Neural cell (in vitro differentiated cells): Measurements from ENCODE around the gene SLC6A20. TPM values are rescaled to one million over a fixed set of nuclear protein-coding genes. Genes with fewer than 3 reads are reported as not detected.

Experiments
- H2AFZ ChIP-seq: fragments of 200-600, 300-800 bp; sonication (generic), shearing (Covaris generic); 2 replicates; pipeline ENCODE4 v1.6.0; 2014; ENCODE audit warnings: low read depth, mild to moderate bottlenecking, antibody characterized with exemption, low read length, moderate library complexity
- H3F3A ChIP-seq: fragments of 200-600 bp; shearing (Covaris generic); 2 replicates; pipeline ENCODE4 v1.6.1; 2016; ENCODE audit warnings: mild to moderate bottlenecking, moderate library complexity, mixed read lengths, antibody characterized with exemption, low read length; ENCODE audit not compliant: insufficient read depth, poor library complexity, severe bottlenecking
- H3K27ac ChIP-seq: fragments of 200-600, 300-800 bp; sonication (generic), shearing (Covaris generic); 2 replicates; pipeline ENCODE4 v1.5.1; 2014; ENCODE audit warnings: mild to moderate bottlenecking, low read length, moderate library complexity
- H3K27me3 ChIP-seq: fragments of 300-800, 200-600 bp; sonication (generic), shearing (Covaris generic); 2 replicates; pipeline ENCODE4 v1.6.0; 2014; ENCODE audit warnings: mild to moderate bottlenecking, low read depth, low read length, moderate library complexity; ENCODE audit not compliant: insufficient read depth
- H3K36me3 ChIP-seq: fragments of 300-800, 200-600 bp; sonication (generic), shearing (Covaris generic); 2 replicates; pipeline ENCODE4 v1.5.1; 2014; ENCODE audit warnings: mild to moderate bottlenecking, antibody characterized with exemption, low read length, moderate library complexity; ENCODE audit not compliant: insufficient read depth
- H3K4me2 ChIP-seq: fragments of 300-800, 200-600 bp; sonication (generic), shearing (Covaris generic); 2 replicates; pipeline ENCODE4 v1.6.0; 2014; ENCODE audit warnings: mild to moderate bottlenecking, low read length
- H3K4me3 ChIP-seq: fragments of 300-800, 200-600 bp; sonication (generic), shearing (Covaris generic); 2 replicates; pipeline ENCODE4 v1.5.1; 2014; ENCODE audit warnings: mild to moderate bottlenecking, low read length, moderate library complexity
- H3K79me2 ChIP-seq: fragments of 200-600 bp; shearing (Covaris generic); replicated peaks from 2 replicates; pipeline ENCODE4 v1.6.0; 2014; ENCODE audit warnings: mild to moderate bottlenecking, low read length, moderate library complexity; ENCODE audit not compliant: insufficient read depth
- H3K9ac ChIP-seq: fragments of 300-800, 200-600 bp; sonication (generic), shearing (Covaris generic); 2 replicates; pipeline ENCODE4 v1.6.1; 2016; ENCODE audit warnings: mild to moderate bottlenecking, low read length, mixed read lengths
- H3K9me2 ChIP-seq: fragments of 200-600 bp; shearing (Covaris generic); 2 replicates; pipeline ENCODE4 v1.6.1; 2016; ENCODE audit warnings: mild to moderate bottlenecking, low read length, mixed read lengths; ENCODE audit not compliant: insufficient read depth
- H3K9me3 ChIP-seq: fragments of 200-600, 300-800 bp; sonication (generic), shearing (Covaris generic); 2 replicates; pipeline ENCODE4 v1.6.1; 2016; ENCODE audit warnings: mild to moderate bottlenecking, mixed run types, low read length, moderate library complexity, mixed read lengths
- H4K20me1 ChIP-seq: fragments of 200-600 bp; shearing (Covaris generic); 2 replicates; pipeline ENCODE4 v1.6.1; 2016; ENCODE audit warnings: mild to moderate bottlenecking, mixed run types; ENCODE audit not compliant: insufficient read depth
- CTCF ChIP-seq: fragments of 450-650 bp; IDR thresholded peaks from 2 replicates; pipeline ENCODE4 v1.5.1; 2014; ENCODE audit warnings: antibody characterized with exemption, mild to moderate bottlenecking, moderate library complexity; ENCODE audit not compliant: poor library complexity, severe bottlenecking
- EP300 ChIP-seq: fragments of 450-650 bp; conservative IDR thresholded peaks from 2 replicates; pipeline ENCODE4 v1.6.1; 2014; ENCODE audit warnings: antibody characterized with exemption, mild to moderate bottlenecking, moderate library complexity; ENCODE audit not compliant: poor library complexity, severe bottlenecking
- EZH2 ChIP-seq: fragments of 200-600, 300-800 bp; shearing (Covaris generic), sonication (generic); IDR thresholded peaks from 2 replicates; pipeline ENCODE4 v1.6.1; 2014; ENCODE audit warnings: antibody characterized with exemption, low read length, borderline replicate concordance, mild to moderate bottlenecking; ENCODE audit not compliant: insufficient read depth, poor library complexity, severe bottlenecking
- MXI1 ChIP-seq: fragments of 450-650 bp; conservative IDR thresholded peaks from 2 replicates; pipeline ENCODE4 v1.6.1; 2014; ENCODE audit warnings: antibody characterized with exemption, mild to moderate bottlenecking; ENCODE audit not compliant: poor library complexity, severe bottlenecking
- POLR2AphosphoS5 ChIP-seq: IDR thresholded peaks from 2 replicates; pipeline ENCODE4 v1.6.1; 2012
- RAD21 ChIP-seq: fragments of 450-650 bp; conservative IDR thresholded peaks from 2 replicates; pipeline ENCODE4 v1.6.1; 2014; ENCODE audit warnings: antibody characterized with exemption, mild to moderate bottlenecking, moderate library complexity
- REST ChIP-seq: IDR thresholded peaks from 2 replicates; pipeline ENCODE4 v1.6.1; 2012; ENCODE audit warnings: borderline replicate concordance
- SMC3 ChIP-seq: fragments of 450-650 bp; conservative IDR thresholded peaks from 2 replicates; pipeline ENCODE4 v1.6.1; 2014; ENCODE audit warnings: antibody characterized with exemption, mild to moderate bottlenecking, moderate library complexity; ENCODE audit not compliant: poor library complexity
- TAF1 ChIP-seq: IDR thresholded peaks from 2 replicates; pipeline ENCODE4 v1.6.1; 2012; ENCODE audit warnings: low read depth
- polyA plus RNA-seq: library from polyadenylated mRNA; depleted of rRNA; stranded (reverse); fragments of >200 nt; gene quantifications from 2 replicates; pipeline ENCODE4 v1.2.3, GENCODE V29; 2014

The SLC6A20 gene
- polyA plus RNA-seq, 1 donor from 2014 or later = not detected

- no peak for TF ChIP-seq TAF1
- TF ChIP-seq RAD21 = no peak
- TF ChIP-seq EP300 = no peak
- no peak for TF ChIP-seq CTCF
- no peak for TF ChIP-seq SMC3
- no peak for TF ChIP-seq MXI1
- TF ChIP-seq POLR2AphosphoS5 = no peak
- no peak overlapping the region for H3K4me2 ChIP-seq
- H3K4me3 ChIP-seq = no peak overlapping the region
- no peak overlapping the region for H3K27ac ChIP-seq
- no peaks in the 10 kb centered on the region for H3F3A ChIP-seq
- H3K9ac ChIP-seq = no peak overlapping the region
- no peaks in the 10 kb centered on the region for H4K20me1 ChIP-seq
- no peaks in the 10 kb centered on the region for H3K9me3 ChIP-seq
- H3K79me2 ChIP-seq = no peaks in the 10 kb centered on the region
- peaks cover 9% of the 10 kb centered on the region for H3K36me3 ChIP-seq
- no peaks in the 10 kb centered on the region for H3K27me3 ChIP-seq
- H2AFZ ChIP-seq = no peak overlapping the region
- H3K9me2 ChIP-seq = no peaks in the 10 kb centered on the region
Measured at GRCh38 chr3:45826908-45827307, 30.6 kb upstream of the SLC6A20 start.

- Histone ChIP-seq H3K4me3 (no peak overlapping the region), H3K27ac (no peak overlapping the region), H3K9ac (no peak overlapping the region), H3K9me3 (no peaks in the 10 kb centered on the region), H3K27me3 (no peaks in the 10 kb centered on the region), H4K20me1 (no peaks in the 10 kb centered on the region), H3K9me2 (no peaks in the 10 kb centered on the region), H2AFZ (no peak overlapping the region), H3F3A (no peaks in the 10 kb centered on the region), H3K4me2 (no peak overlapping the region), H3K79me2 (no peaks in the 10 kb centered on the region), H3K36me3 (peaks cover 9% of the 10 kb centered on the region)
- TF ChIP-seq REST (no peak), EZH2 (no peak), CTCF (no peak), RAD21 (no peak), TAF1 (no peak), SMC3 (no peak), EP300 (no peak), MXI1 (no peak), POLR2AphosphoS5 (no peak)
Measured at GRCh38 chr3:45826321-45826720, 30.0 kb upstream of the SLC6A20 start.
